HEK293 (cell line): Measurements from ENCODE around the gene UMOD.

Source experiments
- PRDM1 ChIP-seq: fragments of 450-650 bp; formaldehyde crosslinking; IDR thresholded peaks from 2 replicates; pipeline ENCODE4; 2016; ENCODE audit warnings: missing biosample characterization, missing genetic modification characterization
- ZBTB10 ChIP-seq: fragments of 450-650 bp; formaldehyde crosslinking; IDR thresholded peaks from 2 replicates; pipeline ENCODE4 v1.5.1; 2016; ENCODE audit warnings: missing biosample characterization, missing genetic modification characterization
- ZBTB21 ChIP-seq: fragments of 450-650 bp; formaldehyde crosslinking; IDR thresholded peaks from 2 replicates; pipeline ENCODE4 v1.5.1; 2017; ENCODE audit warnings: missing biosample characterization, missing genetic modification characterization
- ZNF211 ChIP-seq: fragments of 450-650 bp; formaldehyde crosslinking; IDR thresholded peaks from 2 replicates; pipeline ENCODE4 v1.5.1; 2016; ENCODE audit warnings: low read depth, missing biosample characterization, missing genetic modification characterization
- ZNF24 ChIP-seq: fragments of 450-650 bp; formaldehyde crosslinking; IDR thresholded peaks from 2 replicates; pipeline ENCODE4 v1.5.1; 2016; ENCODE audit warnings: missing biosample characterization, missing genetic modification characterization
- ZNF449 ChIP-seq: fragments of 450-650 bp; formaldehyde crosslinking; IDR thresholded peaks from 2 replicates; pipeline ENCODE4 v1.5.1; 2017; ENCODE audit warnings: missing biosample characterization, mild to moderate bottlenecking, missing genetic modification characterization, moderate library complexity
- ZNF510 ChIP-seq: fragments of 450-650 bp; formaldehyde crosslinking; IDR thresholded peaks from 2 replicates; pipeline ENCODE4 v1.5.1; 2018; ENCODE audit warnings: mild to moderate bottlenecking, missing genetic modification characterization, missing biosample characterization; ENCODE audit not compliant: insufficient replicate concordance
- ZNF560 ChIP-seq: fragments of 450-650 bp; formaldehyde crosslinking; IDR thresholded peaks from 2 replicates; pipeline ENCODE4 v1.5.1; 2017; ENCODE audit warnings: missing biosample characterization, missing genetic modification characterization, borderline replicate concordance
- ZNF580 ChIP-seq: fragments of 450-650 bp; formaldehyde crosslinking; IDR thresholded peaks from 2 replicates; pipeline ENCODE4 v1.5.1; 2016; ENCODE audit warnings: missing biosample characterization, missing genetic modification characterization
- ZNF777 ChIP-seq: fragments of 450-650 bp; formaldehyde crosslinking; IDR thresholded peaks from 2 replicates; pipeline ENCODE4 v1.5.1; 2017; ENCODE audit warnings: missing biosample characterization, missing genetic modification characterization, borderline replicate concordance
- ZXDB ChIP-seq: fragments of 450-650 bp; formaldehyde crosslinking; IDR thresholded peaks from 2 replicates; pipeline ENCODE4 v1.5.1; 2016; ENCODE audit warnings: missing biosample characterization, missing genetic modification characterization
- TF ChIP-seq, protein P1 (sequence below): fragments of 450-650 bp; formaldehyde crosslinking; IDR thresholded peaks from 2 replicates; pipeline ENCODE4 v1.5.1; 2016; ENCODE audit warnings: missing biosample characterization, missing genetic modification characterization
- TF ChIP-seq, protein P2 (sequence below): fragments of 450-650 bp; formaldehyde crosslinking; IDR thresholded peaks from 2 replicates; pipeline ENCODE4 v1.5.1; 2016; ENCODE audit warnings: missing biosample characterization, missing genetic modification characterization

DNA sequence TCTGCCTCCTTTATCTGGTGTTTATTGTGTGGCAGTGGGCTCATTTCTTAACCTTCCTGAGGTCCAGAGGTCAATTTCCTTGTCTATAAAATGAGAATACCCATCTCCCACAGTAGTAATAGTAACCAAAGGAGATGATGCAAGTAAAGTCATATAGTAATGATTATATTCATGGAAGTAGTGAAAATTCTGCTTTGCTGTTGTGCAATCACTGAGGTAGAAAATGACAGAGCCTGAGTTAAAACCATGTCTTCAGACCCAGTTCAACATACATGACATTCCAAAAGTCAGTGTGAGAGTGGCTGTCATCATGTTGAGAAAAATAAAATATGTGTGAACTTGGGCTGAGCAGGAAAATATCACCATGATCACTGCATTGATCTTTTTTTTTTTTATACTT lies 864 bp upstream of the UMOD start:
- TF ChIP-seq, protein P1, sequence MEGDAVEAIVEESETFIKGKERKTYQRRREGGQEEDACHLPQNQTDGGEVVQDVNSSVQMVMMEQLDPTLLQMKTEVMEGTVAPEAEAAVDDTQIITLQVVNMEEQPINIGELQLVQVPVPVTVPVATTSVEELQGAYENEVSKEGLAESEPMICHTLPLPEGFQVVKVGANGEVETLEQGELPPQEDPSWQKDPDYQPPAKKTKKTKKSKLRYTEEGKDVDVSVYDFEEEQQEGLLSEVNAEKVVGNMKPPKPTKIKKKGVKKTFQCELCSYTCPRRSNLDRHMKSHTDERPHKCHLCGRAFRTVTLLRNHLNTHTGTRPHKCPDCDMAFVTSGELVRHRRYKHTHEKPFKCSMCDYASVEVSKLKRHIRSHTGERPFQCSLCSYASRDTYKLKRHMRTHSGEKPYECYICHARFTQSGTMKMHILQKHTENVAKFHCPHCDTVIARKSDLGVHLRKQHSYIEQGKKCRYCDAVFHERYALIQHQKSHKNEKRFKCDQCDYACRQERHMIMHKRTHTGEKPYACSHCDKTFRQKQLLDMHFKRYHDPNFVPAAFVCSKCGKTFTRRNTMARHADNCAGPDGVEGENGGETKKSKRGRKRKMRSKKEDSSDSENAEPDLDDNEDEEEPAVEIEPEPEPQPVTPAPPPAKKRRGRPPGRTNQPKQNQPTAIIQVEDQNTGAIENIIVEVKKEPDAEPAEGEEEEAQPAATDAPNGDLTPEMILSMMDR (tag by site-specific recombination): no peak
- TF ChIP-seq ZNF24 (no peak), ZBTB10 (tag by site-specific recombination) (no peak), ZNF580 (tag by site-specific recombination) (no peak), ZNF777 (no peak), ZNF510 (no peak), ZNF560 (tag by site-specific recombination) (no peak), ZNF449 (tag by site-specific recombination) (no peak), ZBTB21 (no peak), ZNF211 (tag by site-specific recombination) (no peak), PRDM1 (tag by site-specific recombination) (no peak), ZXDB (tag by site-specific recombination) (no peak)
- TF ChIP-seq, protein P2, sequence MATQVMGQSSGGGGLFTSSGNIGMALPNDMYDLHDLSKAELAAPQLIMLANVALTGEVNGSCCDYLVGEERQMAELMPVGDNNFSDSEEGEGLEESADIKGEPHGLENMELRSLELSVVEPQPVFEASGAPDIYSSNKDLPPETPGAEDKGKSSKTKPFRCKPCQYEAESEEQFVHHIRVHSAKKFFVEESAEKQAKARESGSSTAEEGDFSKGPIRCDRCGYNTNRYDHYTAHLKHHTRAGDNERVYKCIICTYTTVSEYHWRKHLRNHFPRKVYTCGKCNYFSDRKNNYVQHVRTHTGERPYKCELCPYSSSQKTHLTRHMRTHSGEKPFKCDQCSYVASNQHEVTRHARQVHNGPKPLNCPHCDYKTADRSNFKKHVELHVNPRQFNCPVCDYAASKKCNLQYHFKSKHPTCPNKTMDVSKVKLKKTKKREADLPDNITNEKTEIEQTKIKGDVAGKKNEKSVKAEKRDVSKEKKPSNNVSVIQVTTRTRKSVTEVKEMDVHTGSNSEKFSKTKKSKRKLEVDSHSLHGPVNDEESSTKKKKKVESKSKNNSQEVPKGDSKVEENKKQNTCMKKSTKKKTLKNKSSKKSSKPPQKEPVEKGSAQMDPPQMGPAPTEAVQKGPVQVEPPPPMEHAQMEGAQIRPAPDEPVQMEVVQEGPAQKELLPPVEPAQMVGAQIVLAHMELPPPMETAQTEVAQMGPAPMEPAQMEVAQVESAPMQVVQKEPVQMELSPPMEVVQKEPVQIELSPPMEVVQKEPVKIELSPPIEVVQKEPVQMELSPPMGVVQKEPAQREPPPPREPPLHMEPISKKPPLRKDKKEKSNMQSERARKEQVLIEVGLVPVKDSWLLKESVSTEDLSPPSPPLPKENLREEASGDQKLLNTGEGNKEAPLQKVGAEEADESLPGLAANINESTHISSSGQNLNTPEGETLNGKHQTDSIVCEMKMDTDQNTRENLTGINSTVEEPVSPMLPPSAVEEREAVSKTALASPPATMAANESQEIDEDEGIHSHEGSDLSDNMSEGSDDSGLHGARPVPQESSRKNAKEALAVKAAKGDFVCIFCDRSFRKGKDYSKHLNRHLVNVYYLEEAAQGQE (tag by site-specific recombination): no peak
